NOMO-1 (cell line): ENCODE measurements around the gene CEP95.

Experiments used
- DNase-seq, 2 experiments: peaks; one replicate each; lab custom pipeline; 2025; ENCODE audit not compliant: unreplicated experiment in 2 of 2; lab: John Stamatoyannopoulos, UW

The CEP95 gene

DNA sequence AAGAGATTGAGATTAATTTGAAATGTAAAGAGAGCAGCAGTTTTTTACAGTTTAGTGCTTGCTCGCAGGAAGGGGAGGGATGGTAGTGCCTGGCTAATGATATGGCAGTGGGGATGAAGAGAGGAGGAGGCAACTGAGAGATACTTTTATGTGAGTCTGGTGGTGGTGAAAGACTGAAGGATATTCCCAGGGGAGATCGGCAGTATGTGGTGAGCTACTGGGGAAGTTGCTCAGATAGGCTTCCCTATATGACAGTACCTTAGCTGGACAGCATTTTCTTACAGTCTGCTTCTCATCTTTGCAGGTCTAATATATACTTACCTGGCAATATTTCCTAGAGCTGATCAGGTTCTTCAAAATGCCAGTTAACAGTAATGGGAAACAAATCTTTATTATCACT is 8.6 kb downstream of the CEP95 start:
- no peak for DNase-seq

DNA sequence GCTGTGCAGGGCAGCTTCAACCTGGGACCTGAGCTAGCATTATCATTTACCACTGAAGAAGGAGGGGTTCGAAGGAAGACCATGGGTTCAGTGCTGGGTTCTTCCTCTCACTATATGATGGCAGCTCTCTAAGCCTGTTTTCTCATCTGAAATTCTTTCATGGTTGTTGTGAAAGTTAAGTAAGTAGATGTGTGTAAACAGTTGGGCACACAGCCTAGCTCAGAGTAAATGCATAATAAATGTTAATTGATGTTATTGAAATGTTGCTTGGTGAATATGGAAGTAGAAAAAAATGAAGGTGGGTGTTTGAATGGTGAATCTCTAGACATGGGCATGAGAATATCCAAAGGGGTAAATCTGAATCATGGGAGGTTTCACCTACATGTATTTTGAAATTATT is 9.1 kb downstream of the CEP95 start:
- DNase-seq, result no peak

DNA sequence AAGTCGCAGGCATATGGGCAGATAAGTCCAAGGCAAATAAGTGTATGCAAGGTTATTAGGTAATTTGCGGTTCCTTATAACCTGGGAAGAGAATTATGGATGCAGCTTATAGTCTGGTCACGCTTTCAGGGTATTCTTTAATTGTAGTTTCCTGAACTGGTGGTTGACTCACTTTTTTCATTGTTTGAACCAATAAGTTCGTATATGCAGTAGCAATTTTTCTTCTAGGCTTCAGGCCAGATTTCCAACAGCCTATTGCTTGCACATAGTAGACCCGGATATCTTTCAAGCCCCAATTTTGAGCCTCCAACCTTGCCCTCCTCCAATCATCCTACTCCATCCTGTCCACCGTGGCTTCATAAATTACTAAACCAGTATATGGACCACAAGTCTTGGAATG is 12.8 kb downstream of the CEP95 start:
- no peak for DNase-seq

DNA sequence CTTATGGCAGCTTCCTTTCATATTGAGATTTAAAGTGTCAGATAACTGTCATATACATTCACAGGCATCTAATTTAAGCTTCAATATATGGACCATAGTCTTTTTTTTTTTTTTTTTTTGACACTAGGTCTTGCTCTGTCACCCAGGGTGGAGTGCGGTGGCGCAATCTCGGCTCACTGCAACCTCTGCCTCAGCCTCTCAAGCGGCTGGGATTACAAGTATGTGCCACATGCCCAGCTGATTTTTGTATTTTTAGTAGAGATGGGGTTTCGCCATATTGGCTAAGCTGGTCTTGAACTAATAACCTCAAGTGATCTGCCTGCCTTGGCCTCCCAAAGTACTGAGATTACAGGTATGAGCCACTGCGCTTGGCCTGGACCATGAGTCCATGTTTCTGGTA is 13.6 kb downstream of the CEP95 start:
- DNase-seq, result no peak

DNA sequence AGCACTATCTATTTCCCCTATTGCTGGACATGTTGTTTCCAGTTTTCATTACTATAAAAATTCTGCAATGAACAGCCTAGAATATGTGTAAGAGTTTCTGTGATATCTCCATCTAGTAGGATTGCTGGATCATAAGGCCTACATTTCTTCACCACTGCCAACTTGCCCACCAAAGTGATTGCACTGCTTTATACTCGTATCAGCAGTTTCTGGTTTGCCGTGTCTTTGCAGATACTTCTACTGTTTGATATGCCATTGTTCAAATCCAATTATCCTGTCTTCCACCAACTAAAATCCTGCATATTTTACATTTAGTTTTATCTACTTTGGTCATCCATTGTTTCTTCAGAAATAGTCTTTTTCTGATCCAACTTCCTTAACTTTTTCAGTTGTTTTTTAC is 21.1 kb downstream of the CEP95 start:
- DNase-seq, result no peak

DNA sequence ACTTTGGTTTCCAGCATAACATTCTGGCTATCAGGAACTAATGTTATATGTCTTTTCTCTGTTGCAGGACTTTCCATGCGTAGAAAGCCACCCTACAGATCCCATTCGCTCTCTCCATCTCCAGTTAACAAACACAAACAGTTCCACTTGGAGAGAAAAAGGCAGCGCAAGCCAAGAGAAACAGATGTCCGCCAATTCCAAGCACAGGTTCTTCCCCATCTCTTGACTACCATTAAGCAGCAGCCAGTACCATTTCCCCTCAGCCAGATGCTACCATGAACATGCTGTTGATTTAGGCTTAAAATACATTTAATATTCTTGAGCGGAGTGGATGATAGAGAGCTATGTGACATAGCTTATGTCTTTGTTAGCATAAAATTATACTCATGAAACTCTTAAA is 22.4 kb downstream of the CEP95 start:
- DNase-seq, result no peak

DNA sequence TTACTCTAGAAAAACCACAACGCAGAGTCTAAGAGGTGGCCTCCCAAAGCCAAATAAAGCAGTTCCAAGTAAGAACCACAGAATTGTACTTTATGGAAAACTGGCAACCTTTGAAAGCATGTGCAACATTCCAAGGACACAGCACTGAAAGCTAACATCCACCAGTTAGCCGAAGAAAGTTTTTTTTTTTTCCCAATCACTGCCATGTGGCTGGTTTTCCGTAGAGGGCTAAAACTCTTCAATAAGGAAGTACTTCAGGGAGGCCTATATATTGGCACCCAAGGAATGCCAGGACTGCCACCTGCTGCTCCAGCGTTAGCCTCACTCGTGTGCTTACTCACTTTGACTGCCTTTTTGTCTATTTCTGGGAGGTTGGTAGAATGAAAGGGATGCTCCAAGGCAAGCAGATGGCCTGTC is 25.2 kb downstream of the CEP95 start:
- no peak for DNase-seq

DNA sequence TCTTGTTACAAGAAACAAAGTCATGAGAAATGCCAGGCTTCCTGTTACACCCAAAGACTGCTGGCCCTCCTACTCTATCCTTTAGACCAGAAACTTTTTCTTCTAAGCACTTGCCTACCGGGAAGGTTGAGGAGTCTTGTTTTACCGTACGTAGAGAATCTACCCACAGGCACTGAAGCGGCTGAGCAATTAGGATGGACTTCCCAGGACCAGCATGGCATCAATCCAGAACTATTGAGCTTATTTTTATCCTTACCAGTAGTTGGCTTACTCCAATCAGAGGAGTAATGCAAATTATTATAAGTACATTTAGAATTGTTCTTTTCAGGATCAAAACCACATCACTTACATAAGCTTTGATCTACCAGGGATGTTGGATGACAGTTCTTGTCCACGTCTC is 25.6 kb downstream of the CEP95 start:
- no peak for DNase-seq

DNA sequence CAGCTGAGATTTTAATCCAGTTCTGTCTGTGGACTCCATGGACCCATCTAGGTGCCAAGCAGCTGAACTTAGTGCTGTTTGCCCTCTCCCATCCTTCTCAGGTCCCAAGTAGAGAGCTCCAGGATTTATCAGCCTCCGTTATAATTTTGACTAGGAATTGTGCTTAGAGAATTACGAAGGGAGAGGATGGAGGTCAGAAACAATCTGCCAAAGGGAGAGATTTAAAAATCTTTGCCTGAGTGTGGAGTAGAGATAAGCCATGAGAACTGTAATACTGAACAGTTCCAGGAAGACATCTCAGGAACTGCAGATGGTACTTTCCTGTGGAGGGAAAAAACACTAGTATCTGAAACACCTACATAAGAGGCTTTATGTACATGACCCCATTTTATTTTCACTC is 27.0 kb downstream of the CEP95 start:
- no peak for DNase-seq

DNA sequence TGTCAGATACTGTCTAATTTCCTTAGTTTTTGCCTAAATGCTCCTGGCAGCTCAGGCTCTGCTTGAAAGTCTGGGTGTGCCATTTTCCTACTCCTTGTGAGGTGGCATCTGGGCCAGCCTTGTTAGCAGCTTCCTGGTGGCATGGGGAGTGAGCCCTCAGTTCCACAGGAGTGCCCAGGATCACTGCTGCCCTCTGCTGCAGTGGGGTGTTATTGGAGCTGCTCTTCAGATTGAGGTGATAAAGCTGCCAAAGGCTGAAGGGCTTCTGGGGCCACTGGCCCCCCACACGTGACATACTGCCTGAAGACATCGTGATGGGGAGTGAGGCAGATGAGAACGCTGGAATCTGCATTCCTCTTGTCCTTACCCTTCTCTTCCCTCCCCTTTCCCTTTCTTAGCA is 27.4 kb downstream of the CEP95 start:
- DNase-seq, result no peak

DNA sequence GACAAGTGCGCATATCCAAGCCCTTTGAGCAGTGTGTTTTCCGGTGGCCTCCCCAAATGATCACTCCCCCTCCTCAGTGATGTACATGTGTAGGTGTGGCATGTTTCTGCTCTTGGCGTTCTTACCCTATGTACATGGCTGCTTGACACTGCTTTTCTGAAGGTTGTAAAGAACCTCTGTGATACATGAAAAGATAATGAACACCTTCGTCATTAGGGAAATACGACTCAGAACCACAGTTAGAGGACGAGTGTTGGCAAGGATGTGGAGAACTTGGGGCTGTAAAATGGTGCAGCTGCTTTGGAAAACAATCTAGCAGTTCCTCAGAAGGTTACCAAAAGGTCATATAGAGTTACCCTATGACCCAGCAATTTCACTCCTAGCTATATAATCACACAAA is 28.6 kb downstream of the CEP95 start:
- DNase-seq, result no peak

DNA sequence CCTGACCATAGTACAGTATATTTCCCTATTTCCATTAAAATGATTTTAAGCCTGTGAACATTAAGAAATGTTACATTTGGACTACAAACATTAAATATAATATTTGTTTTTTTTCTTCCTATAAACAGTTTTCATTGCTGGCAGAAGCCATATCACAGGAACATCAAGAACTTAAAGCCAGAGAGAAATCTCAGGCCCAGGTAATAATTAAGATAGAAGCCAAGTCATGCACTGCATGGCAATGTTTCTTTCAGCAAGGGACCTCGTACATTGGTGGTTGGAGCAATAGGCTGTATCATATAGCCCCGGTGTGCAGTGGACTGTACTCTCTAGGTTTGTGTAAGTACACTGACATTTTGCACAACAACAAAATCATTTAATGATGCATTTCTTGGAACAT is 30.1 kb downstream of the CEP95 start:
- no peak for DNase-seq

DNA sequence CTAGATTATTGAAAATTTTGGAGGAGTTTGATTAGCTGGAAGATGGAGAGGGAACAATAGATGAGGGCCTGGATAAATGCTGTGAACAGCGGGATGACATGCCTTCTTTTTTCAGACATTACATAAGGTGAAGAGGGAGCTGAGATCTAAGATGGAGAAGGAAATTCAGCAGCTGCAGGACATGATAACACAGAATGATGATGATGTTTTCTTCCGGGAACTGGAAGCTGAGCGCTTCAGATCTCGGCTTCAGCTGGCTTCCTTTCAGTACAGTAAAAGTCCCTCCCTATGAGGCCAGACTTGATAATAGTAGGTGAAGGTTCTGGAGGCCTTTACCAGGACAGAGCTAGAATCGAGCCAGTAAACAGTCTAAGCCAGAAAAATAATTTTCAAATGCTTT is 30.7 kb downstream of the CEP95 start:
- DNase-seq, result no peak

DNA sequence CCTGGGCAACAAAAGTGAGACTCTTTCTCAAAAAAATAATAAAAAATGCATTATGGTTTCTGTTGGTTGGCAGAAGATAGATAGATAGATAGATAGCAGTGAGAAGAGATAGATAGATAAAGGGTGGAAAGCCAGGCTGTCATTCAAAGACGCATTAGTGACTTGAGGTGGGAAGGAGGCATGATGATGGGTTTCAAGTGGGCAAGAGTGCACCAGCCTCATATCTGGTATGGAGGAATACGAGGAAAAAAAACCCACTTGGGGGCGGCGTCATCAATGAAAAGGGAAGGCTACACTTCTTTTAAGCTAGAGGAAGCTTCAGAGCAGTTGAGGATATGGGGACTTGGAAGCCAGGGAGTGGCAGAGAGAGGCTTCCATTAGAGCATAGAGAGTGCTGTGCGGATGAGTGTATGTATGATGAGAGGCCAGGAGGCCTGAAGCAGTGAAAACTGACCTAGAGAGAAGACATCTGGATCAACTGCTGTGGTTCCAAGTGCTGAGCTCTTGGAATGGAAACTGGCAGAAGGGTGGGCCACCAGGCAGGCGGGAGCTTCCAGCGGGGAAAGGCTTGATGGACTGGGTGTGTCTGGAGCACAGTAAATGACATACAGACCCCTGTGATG is 31.8 kb downstream of the CEP95 start:
- no peak for DNase-seq

DNA sequence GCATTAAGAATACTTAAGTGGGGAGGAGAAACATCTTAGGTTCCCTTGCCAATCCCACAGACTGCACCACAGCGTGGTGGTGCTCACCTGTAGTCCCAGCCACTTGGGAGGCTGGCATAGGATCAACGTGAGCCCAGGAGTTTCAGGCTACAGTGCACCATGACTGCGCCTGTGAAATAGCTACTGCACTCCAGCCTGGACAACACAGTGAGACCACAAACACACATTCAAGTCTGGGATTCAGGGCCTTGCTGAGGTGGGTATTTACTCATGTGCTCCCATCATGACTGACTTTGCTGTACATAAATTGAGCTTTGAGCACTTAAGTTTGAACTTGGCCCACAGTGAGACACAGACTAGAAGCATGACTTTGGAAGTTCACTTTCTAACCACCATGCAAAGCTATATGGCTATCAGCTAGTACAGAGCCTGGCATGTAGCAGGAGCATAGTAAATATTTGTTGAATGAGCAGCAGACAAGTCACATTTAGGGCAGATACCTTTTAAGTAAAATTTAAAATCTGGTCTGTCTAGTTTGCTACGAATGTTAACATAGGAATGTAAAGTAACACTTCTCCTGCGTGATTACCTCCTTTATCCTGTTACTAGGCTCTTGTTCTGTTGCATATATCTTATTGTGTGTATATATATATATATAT is 33.5 kb downstream of the CEP95 start:
- DNase-seq, result no peak

DNA sequence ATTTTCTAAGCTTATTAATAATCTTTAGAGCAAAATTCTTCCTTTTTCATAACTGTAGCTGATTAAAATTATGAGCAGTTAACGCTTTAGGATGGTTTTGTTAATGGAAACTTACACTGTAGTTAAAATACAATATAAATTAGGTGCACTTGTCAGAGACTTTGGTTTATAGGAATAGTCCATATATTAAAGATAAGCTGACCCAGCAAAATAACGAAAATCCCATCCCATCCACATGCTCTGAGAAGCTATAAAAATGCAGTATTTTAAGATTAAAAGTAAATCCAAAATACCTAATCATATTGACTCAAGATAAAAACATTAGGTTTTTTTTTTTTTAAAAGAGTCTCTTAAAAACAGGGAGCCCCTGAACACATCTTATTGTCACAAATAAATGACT is 38.0 kb downstream of the CEP95 start:
- DNase-seq, result no peak

DNA sequence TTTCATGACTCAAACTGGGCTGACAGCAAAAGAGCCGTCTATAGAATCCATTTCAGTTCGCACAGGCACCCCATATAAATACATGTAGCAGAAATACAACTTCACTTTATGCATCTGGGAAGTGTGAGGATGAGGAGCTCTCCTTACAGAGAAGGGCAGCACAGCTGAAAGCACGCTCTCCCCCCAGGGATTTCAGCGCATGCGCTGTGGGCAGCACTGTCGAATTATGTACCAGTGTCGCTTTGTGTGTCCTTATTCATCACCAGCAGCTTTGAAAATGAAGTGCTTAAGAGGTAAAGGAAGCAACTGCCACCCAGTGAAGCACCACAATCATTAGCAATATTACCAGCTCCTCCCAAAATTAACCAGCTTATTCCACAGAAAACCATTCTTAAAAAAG is 39.9 kb downstream of the CEP95 start:
- no peak for DNase-seq

DNA sequence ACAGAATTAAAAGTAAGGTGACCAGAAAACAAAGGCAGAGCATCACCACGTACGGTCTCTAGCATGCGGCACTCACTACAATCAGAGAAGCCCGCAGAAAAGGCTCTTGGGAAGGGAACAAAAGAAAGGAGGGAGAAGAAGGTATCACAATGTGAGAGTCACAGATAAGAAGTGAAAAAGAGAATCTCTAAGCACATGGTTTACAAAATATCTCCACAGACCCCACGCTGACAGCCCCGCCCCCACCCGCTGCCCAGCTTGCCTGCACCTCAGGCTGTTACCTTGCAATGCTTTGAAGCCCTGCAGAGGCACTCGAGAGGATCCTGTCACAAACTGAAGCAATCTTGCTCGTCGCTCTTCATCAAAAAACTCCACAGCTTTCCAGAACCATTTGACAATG is 40.5 kb downstream of the CEP95 start:
- DNase-seq, result no peak

DNA sequence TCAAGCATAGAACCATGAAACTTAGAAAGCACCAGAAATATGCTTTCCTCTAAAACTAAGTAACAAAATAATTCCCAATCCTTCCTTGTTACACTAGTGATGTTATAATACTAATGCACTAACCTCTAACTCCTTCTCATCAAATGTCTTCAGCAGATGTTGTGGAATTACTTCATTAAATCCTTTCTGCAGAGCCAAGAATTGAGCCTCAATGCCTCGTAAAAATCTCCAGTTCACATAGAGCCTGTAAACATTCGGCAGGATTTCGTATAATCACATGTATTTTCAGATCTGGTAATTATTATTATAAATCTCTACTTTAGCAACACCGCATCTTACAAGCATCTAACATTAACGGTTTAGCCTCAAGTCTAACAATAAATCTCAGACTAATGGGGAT is 44.7 kb downstream of the CEP95 start:
- DNase-seq, result no peak

DNA sequence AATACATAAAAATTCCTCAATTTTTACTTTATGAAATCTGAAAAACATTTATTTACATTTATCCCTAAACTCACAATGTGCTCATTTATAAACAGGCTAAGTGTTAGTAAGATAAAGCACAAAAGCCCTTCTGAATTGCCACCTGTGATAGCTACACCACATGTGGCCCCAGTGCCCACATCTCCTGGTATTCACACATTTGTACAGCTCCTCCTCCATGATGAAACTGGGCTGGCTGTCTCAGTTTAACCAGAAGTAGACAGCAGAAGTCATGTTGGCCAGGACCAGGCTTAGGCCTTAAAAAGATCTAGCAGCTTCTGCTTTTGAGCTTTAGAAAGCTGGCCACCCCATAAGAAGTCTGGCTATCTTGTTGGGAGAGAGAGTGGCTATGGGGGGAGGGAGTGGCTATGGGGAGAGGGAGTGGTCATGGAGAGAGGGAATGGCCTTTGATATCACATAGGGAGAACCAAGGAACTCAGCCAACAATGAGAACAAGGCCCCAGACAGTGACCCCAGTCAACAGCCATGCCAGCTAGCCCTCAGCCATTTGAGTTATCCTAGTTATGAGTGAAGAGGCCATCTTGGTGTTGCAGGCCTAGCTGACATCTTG is 47.4 kb downstream of the CEP95 start:
- no peak for DNase-seq

DNA sequence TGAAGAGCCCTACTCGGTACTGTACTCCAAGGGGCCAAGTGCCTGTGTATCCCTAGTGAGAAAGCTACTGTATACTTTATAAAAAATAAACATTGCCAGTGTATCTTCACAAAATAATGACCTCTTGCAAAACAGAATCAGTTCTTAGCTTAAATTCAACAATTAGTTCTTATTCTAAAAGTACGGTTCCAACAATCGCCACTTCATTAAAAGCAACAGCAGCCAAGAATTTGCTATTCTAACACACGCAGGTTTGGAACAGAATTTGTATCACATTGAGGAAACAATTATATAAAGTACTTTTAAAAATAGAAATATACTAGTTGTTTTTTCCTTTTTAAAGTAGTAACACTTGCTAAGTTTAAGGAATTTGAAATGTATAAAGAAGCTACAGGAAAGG is 48.5 kb downstream of the CEP95 start:
- no peak for DNase-seq

DNA sequence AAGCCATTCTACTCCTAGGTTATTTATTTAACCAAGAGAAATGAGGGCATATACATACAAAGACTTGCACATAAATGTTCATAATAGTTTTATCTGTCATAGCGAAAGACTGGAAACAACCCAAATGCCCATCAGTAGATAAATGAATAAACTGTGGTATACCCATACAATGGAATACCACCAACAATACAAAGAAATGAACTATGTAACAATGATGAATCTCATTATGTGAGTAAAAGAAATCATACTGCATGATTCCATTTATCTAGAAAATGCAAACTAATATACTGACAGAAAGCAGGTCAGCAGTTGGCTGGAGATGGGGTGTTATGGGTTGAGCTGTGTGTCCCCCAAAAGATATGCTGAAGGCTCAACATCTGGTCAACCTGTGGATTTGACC is 57.3 kb downstream of the CEP95 start:
- no peak for DNase-seq

DNA sequence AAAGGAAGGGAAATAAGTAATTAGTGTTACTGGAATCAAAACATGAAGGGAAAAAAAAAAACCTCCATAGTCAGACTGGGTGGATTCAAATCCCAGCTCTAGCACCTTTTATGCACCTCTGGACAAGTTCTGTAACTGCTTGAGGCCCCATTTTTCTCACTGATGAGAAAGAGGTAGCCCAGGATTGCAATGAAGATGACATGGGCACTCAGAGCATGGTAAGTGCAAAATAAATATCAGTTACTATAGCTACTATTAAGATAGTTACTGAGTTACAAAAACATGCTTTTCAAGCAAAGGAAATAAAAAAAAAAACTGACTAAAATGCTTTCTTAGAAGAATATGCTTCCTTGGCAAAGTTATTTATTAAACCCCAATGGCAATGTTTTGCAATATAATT is 58.8 kb downstream of the CEP95 start:
- DNase-seq, result no peak
